ENCODE measurements around the gene SPHKAP. TPM values are rescaled to one million over a fixed set of nuclear protein-coding genes. Genes with fewer than 3 reads are reported as not detected.

The SPHKAP gene, protein sequence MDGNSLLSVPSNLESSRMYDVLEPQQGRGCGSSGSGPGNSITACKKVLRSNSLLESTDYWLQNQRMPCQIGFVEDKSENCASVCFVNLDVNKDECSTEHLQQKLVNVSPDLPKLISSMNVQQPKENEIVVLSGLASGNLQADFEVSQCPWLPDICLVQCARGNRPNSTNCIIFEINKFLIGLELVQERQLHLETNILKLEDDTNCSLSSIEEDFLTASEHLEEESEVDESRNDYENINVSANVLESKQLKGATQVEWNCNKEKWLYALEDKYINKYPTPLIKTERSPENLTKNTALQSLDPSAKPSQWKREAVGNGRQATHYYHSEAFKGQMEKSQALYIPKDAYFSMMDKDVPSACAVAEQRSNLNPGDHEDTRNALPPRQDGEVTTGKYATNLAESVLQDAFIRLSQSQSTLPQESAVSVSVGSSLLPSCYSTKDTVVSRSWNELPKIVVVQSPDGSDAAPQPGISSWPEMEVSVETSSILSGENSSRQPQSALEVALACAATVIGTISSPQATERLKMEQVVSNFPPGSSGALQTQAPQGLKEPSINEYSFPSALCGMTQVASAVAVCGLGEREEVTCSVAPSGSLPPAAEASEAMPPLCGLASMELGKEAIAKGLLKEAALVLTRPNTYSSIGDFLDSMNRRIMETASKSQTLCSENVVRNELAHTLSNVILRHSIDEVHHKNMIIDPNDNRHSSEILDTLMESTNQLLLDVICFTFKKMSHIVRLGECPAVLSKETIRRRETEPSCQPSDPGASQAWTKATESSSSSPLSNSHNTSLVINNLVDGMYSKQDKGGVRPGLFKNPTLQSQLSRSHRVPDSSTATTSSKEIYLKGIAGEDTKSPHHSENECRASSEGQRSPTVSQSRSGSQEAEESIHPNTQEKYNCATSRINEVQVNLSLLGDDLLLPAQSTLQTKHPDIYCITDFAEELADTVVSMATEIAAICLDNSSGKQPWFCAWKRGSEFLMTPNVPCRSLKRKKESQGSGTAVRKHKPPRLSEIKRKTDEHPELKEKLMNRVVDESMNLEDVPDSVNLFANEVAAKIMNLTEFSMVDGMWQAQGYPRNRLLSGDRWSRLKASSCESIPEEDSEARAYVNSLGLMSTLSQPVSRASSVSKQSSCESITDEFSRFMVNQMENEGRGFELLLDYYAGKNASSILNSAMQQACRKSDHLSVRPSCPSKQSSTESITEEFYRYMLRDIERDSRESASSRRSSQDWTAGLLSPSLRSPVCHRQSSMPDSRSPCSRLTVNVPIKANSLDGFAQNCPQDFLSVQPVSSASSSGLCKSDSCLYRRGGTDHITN (N-terminal part only)
- total RNA-seq: not detected in 2 replicates

DNA sequence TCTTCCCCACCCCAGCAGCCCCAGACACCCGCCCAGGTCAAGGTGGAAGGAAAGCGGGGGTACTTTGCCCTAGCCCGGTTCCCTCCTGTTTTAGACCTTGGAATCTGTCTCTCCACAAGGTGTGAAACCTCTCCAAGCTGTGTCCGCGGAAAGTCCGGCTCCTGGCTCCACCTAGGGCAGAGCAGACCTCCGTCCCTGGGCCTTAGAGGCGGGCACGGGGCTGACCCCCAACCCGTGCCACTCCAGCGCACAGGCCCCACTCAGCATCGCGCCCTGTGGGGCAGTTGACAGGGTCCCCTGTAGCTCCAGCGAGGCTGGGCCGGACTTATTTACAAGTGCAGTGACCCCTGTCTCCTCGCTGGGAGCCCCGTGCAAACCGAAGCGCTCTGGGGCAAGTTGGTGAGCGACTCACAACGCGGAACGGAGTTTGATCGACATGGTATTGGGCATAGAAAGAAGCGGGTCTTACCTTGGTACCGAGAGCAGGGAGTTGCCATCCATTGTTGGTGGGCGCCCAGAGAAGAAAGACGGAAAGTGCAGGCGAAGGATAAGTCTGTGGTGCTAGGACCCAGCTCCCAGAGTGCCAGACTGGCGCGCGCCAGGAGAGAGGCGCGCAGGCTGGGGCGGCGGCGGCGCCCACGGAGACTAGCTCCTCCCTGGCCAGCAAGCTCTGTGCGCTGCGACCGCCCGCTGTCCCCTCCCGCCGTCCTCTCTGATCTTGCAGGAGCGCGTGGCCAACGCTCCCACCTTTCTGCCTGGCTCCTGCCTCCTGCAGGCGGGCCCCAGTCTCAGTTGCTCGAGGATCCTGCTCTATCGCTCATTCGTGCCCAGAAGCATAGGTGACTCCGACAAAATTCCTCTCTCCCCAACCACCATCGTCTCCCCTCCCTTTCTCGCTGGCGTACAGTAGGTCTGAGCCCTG, at the start of gene SPHKAP:
TSS of gene SPHKAP (minus strand) at position 590 of the 922 bp plus-strand sequence. CDS start at position 501, 89 bp downstream.

All from nasal cavity respiratory epithelium epithelial cell of viscerocranial mucosa (primary cell).